ENCODE results near the gene CT47B1.
"Not testable (repeated sequence)": the region's sequence is repeated elsewhere in the genome, so short reads cannot be mapped to it uniquely, and the experiment has no call there.

The CT47B1 gene

DNA sequence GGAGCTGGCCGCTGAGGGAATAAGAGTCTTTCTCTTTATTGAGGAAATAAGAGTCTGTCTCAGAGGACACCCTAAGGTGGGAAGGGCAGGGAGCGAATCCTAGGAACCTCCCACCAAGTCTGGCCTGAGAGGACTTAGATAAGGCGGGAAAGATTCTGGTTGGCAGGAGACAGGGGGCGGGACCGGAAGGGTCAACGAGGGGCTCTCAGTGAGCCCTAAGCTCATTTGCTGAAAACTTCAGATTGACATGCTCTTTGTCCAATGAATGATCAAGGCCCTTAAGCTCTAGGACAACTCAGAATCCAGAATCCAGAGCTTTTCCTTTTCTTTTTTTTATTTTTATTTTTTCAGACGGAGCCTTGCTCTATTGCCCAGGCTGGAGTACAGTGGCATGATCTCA lies at the start of gene CT47B1:
Gene CT47B1 (minus strand): TSS at position 101 of the 400 bp plus-strand sequence. CDS start 196 bp downstream, outside the sequence.
- FAIRE-seq, result not testable (repeated sequence)

DNA sequence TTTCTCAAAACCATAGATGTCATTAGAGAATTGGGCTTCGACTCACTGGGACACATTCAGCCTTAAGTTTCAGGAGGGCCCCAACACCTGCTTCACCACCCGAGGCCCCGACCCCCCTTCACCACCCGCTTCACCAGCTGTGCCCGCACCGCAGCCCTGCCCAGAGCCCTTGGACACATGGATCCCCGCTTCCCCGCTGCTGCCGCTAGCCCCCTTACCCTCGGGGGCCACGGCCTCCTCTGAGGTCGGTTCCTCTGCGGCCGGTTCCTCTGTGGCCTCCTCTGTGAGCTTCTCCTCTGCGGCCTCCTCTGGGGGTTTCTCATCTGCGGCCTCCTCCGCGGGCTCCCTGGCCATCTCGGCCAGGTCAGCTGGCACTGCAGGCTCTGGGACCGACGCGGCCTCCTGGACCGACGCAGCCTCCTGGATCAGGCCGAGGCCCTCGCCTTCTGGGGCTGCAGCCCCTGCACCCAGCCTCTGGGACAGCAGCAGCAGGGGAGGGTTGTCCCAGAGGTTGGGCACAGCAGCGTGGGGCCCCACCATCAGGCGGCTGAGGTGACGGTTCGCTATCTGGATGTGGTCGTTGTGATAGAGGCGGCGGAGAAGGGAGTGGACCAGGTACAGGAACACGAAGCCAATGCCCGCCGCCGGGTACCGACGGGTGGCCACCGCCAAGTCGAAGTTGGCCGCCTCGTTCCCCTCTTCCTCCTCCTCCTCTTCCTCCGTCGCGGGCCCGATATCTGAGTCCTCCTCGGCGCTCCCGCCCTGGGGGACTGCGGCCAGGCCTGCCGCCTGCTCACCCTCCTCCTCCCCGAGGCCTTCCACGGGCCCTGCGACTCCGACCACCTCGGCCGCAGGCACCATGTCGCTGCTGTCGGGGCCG lies 748 bp downstream of the CT47B1 start:
- no peak for FAIRE-seq

DNA sequence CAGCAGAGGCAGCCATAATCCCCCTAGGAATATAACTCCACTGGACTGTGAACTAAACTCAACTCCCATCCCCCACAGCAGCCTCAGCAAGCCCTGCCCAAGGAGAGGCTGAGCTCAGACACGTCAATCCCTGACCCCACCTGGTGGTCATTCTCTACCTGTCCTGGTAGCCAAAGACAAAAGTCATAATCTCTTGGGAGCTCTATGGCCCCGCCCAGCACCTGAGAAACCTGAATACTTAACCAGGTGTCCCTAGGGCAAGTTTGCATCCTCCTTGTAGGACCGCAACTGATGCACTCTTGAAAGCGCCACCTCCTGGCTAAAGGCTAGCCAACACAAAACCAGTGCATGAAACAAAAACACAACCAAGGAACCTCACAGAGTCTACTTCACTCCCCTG lies 18.4 kb downstream of the CT47B1 start:
- no peak for FAIRE-seq

DNA sequence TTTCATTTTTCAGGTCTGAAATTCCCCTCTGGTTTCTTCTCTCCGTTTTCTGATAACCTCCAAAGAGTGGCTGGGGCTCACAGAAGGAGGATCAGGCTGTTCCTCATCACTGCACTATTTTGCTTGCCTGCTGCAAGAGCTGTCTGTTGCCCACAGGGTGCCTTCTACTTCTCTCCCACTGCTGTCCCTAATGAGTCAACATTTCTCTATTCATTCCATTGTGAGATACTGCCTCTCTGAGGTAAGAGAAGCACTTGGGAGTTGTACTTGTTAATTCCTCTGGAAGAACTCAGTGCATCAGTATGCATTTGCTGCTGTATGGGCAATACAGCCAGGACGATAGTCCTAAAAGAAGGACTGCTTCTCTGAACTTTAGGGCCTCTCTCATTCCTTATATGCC lies 34.8 kb downstream of the CT47B1 start:
- no peak for FAIRE-seq

DNA sequence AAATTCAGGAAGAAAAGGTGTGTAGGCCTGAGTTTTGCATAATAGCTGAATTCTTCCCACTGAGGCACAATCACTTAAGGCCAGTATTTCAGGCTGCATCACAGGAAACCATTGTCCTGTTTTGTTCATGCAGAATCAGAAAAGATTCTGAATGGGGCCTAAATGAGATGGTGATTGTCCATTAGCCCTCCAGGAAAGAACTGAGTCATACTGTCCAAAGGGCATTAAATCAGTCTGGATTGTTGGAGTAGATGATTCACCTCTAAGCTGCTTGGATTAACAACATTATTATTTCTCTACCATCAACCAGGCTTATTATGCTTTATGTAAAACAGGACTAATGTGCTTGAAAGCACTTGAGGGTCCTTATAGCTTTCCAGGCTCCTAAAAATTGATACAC lies 36.2 kb downstream of the CT47B1 start:
- FAIRE-seq, result no peak

DNA sequence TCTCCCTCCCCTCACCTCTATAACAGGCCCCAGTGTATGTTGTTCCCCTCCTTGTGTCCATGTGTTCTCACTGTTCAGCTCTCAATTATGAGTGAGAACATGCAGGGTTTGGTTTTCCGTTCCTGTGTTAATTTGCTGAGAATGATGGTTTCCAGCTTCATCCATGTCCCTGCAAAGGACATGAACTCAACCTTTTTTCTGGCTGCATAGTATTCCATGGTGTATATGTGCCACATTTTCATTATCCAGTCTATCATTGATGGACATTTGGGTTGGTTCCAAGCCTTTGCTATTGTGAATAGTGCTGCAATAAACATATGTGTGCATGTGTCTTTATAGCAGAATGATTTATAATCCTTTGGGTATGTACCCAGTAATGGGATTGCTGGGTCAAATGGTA lies 48.5 kb downstream of the CT47B1 start:
- FAIRE-seq, result not testable (repeated sequence)

DNA sequence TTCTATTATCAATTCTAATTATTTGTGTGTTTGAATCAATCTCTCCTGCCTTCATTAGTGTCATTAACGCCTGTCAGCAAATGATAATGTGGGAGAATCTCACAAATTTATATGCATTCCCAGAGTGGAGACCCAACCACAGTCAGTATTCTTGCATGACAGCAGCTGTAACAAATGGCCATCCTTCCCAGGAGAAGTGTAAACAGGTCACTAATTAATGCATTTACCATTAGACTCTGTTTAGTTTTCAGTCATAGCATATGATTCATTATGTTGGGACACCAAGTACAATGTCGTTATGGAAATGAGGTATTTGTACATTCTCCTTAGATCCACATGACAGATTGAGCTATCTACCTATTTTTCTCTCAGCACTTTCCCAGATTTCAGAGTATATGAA lies 50.5 kb downstream of the CT47B1 start:
- FAIRE-seq, result no peak

DNA sequence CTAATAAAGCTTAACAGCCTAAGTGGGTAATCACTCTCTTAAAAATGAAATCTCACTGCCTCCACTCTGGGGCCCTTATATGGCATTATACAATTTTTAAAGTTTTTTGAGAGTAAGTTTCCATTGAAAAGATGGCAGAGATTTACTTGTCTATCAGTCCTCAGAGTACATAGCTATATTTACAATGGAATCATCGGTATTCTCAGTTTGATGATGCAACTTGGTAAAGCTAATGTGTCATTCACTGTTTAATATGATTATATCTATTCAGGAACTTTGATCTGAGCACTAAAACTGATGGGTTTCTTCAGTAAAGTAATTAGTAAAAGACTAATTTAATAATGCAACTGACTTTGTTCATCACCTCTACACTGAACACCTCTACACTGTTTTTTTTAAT lies 51.6 kb downstream of the CT47B1 start:
- FAIRE-seq, result no peak

DNA sequence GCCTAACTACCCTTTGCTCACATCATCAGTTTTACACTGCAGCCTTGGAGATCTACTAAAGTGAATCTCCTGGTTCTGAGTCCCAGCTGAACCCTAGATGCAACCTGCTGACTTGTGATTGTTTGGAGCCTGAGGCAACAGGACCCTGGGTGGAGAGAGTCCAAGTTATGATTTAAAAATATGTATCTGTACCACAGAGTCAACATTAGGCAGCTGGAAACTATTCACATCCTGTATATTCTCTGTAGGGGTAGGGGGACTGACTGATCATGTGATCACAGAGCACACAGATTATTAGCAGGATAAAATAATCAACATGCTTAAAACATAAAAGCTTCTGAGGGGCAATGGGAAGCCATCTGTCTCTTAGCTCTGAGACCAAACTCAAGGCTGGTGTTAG lies 52.1 kb downstream of the CT47B1 start:
- no peak for FAIRE-seq
